SK-N-SH (cell line): ENCODE results near the gene IL6R. TPM values are rescaled to one million over a fixed set of nuclear protein-coding genes. Genes with fewer than 3 reads are reported as not detected.

Experiments used
- CTCF ChIA-PET: fragments of 300-600, 350-600 bp; formaldehyde crosslinking; extraction: SDS; loops from one replicate; lab custom pipeline; 2021; lab: Yijun Ruan, JAX
- POLR2A ChIA-PET: fragments of 350-600 bp; sonication (Branson Sonifier 250); formaldehyde crosslinking; extraction: SDS; loops from one replicate; lab custom pipeline; 2020; ENCODE audit warnings: antibody characterized with exemption, inconsistent platforms; lab: Yijun Ruan, JAX
- DNase-seq: peaks from one replicate; pipeline ENCODE4 v3.0.0; 2012
- H2AFZ ChIP-seq: fragments of 200-600 bp; sonication (generic); 2 replicates; pipeline ENCODE4 v1.8.1; 2016; ENCODE audit warnings: antibody characterized with exemption, mild to moderate bottlenecking, low read depth
- H3F3A ChIP-seq: fragments of 200-600 bp; sonication (generic); replicated peaks from 2 replicates; pipeline ENCODE3; 2016; ENCODE audit warnings: antibody characterized with exemption, mild to moderate bottlenecking; ENCODE audit not compliant: insufficient read depth
- H3K27ac ChIP-seq, 2 experiments: fragments of 200-500 bp in 1 of 2; fragments of 200-600 bp in 1 of 2; sonication (Bioruptor generic) in 1 of 2; sonication (generic), shearing (Covaris generic) in 1 of 2; 2 replicates each; pipeline versions ENCODE4 v1.5.1 to v1.6.1; 2014 to 2016; ENCODE audit warnings: low read depth in 2 of 2, inconsistent platforms in 1 of 2, low read length in 1 of 2, mild to moderate bottlenecking in 1 of 2, mixed read lengths in 1 of 2
- H3K27me3 ChIP-seq: fragments of 200-600 bp; sonication (generic), shearing (Covaris generic); 2 replicates; pipeline ENCODE4 v1.6.1; 2016; ENCODE audit warnings: mixed run types; ENCODE audit not compliant: insufficient read depth
- H3K36me3 ChIP-seq, 2 experiments: fragments of 200-500 bp in 1 of 2; fragments of 200-600 bp in 1 of 2; sonication (Bioruptor generic) in 1 of 2; sonication (generic) in 1 of 2; replicated peaks in 1 of 2; 2 replicates each; pipeline versions ENCODE3 to v1.5.1; 2014 to 2016; ENCODE audit warnings: low read length in 1 of 2, mild to moderate bottlenecking in 1 of 2; ENCODE audit not compliant: insufficient read depth in 2 of 2, control insufficient read depth in 1 of 2
- H3K4me1 ChIP-seq, 2 experiments: fragments of 200-500 bp in 1 of 2; fragments of 200-600 bp in 1 of 2; sonication (Bioruptor generic) in 1 of 2; sonication (generic), shearing (Covaris generic) in 1 of 2; 2 replicates each; pipeline versions ENCODE4 v1.5.1 to v1.6.1; 2014 to 2016; ENCODE audit warnings: low read depth in 1 of 2, low read length in 1 of 2, mixed run types in 1 of 2; ENCODE audit not compliant: insufficient read depth in 2 of 2, control insufficient read depth in 1 of 2
- H3K4me2 ChIP-seq: fragments of 200-600 bp; sonication (generic), shearing (Covaris generic); 2 replicates; pipeline ENCODE4 v1.6.1; 2017; ENCODE audit warnings: mixed run types
- H3K4me3 ChIP-seq, 2 experiments: fragments of 200-500 bp in 1 of 2; fragments of 200-600 bp in 1 of 2; sonication (Bioruptor generic) in 1 of 2; sonication (generic), shearing (Covaris generic) in 1 of 2; 2 replicates each; pipeline versions ENCODE4 v1.5.1 to v1.8.1; 2014 to 2016; ENCODE audit warnings: low read depth in 2 of 2, inconsistent platforms in 1 of 2, low read length in 1 of 2, mild to moderate bottlenecking in 1 of 2, mixed read lengths in 1 of 2, moderate library complexity in 1 of 2
- H3K79me2 ChIP-seq: fragments of 200-600 bp; sonication (generic); 2 replicates; pipeline ENCODE4 v1.8.1; 2017; ENCODE audit warnings: mild to moderate bottlenecking; ENCODE audit not compliant: insufficient read depth
- H3K9ac ChIP-seq: fragments of 200-600 bp; sonication (generic); 2 replicates; pipeline ENCODE4 v1.6.1; 2017; ENCODE audit warnings: mixed run types
- H3K9me2 ChIP-seq: fragments of 200-600 bp; sonication (generic); 2 replicates; pipeline ENCODE4 v1.6.1; 2017; ENCODE audit warnings: mixed run types
- H3K9me3 ChIP-seq: fragments of 200-600 bp; sonication (generic); 2 replicates; pipeline ENCODE4 v1.6.1; 2017; ENCODE audit warnings: mixed run types, mild to moderate bottlenecking, moderate library complexity
- H4K20me1 ChIP-seq: fragments of 200-600 bp; sonication (generic); 2 replicates; pipeline ENCODE4 v1.6.1; 2017; ENCODE audit warnings: mild to moderate bottlenecking, mixed run types; ENCODE audit not compliant: insufficient read depth
- CHD2 ChIP-seq: fragments of 150-350 bp; IDR thresholded peaks from 2 replicates; pipeline ENCODE4 v1.6.1; 2018; ENCODE audit warnings: low read length; ENCODE audit not compliant: partially characterized antibody
- ELF1 ChIP-seq: IDR thresholded peaks from 2 replicates; pipeline ENCODE4 v1.4.0; 2012
- EP300 ChIP-seq, 2 experiments: IDR thresholded peaks; 2 replicates each; pipeline versions ENCODE4 v1.4.0 to v1.6.1; 2012; ENCODE audit warnings: borderline replicate concordance in 1 of 2, low read depth in 1 of 2, low read length in 1 of 2
- FOSL2 ChIP-seq: IDR thresholded peaks from 2 replicates; pipeline ENCODE4 v1.4.0; 2012; ENCODE audit warnings: low read depth, mild to moderate bottlenecking, moderate library complexity, borderline replicate concordance
- GABPA ChIP-seq: IDR thresholded peaks from 2 replicates; pipeline ENCODE4 v1.4.0; 2012; ENCODE audit warnings: low read depth, mild to moderate bottlenecking
- GATA2 ChIP-seq: sonication (generic); formaldehyde crosslinking; IDR thresholded peaks from 2 replicates; pipeline ENCODE4 v1.5.0; 2020; ENCODE audit warnings: mild to moderate bottlenecking, missing genetic modification reagents
- MEF2A ChIP-seq: IDR thresholded peaks from 2 replicates; pipeline ENCODE4 v1.4.0; 2012; ENCODE audit warnings: low read depth, borderline replicate concordance
- RAD21 ChIP-seq: IDR thresholded peaks from 2 replicates; pipeline ENCODE4 v1.6.1; 2012; ENCODE audit warnings: mild to moderate bottlenecking, low read length
- TAF1 ChIP-seq: IDR thresholded peaks from 2 replicates; pipeline ENCODE4 v1.6.1; 2012; ENCODE audit warnings: low read depth, mild to moderate bottlenecking, low read length, moderate library complexity, borderline replicate concordance
- TCF12 ChIP-seq: IDR thresholded peaks from 2 replicates; pipeline ENCODE4 v1.4.0; 2012
- YY1 ChIP-seq: IDR thresholded peaks from 2 replicates; pipeline ENCODE4 v1.4.0; 2012; ENCODE audit warnings: low read depth, mild to moderate bottlenecking
- WGBS: methylation state at CpG from one replicate; pipeline ENCODE4 v1.1.6; 2017; ENCODE audit warnings: low lambda C conversion rate; 5-methylcytosine and 5-hydroxymethylcytosine counted together
- polyA plus RNA-seq, 3 experiments: library from polyadenylated mRNA; depleted of rRNA; stranded (reverse); fragments of >200 nt; gene quantifications; 2 replicates each; pipeline ENCODE4 v1.2.3, GENCODE V29; 2012
- TF ChIP-seq, protein P1 (sequence below): fragments of 200-600 bp; sonication (generic); IDR thresholded peaks from 2 replicates; pipeline ENCODE4 v1.6.1; 2017; ENCODE audit warnings: antibody characterized with exemption, mild to moderate bottlenecking, moderate library complexity
- TF ChIP-seq, protein P2 (sequence below): IDR thresholded peaks from 2 replicates; pipeline ENCODE4; 2012
- TF ChIP-seq, protein P3 (sequence below): fragments of 150-350 bp; IDR thresholded peaks from 2 replicates; pipeline ENCODE4 v1.6.1; 2017; ENCODE audit warnings: antibody characterized with exemption, low read length, low read depth, borderline replicate concordance

IL6R gene
- polyA plus RNA-seq, 1 of the 3 experiments (the other 2 are of a cell fraction): 2.8 TPM

DNA sequence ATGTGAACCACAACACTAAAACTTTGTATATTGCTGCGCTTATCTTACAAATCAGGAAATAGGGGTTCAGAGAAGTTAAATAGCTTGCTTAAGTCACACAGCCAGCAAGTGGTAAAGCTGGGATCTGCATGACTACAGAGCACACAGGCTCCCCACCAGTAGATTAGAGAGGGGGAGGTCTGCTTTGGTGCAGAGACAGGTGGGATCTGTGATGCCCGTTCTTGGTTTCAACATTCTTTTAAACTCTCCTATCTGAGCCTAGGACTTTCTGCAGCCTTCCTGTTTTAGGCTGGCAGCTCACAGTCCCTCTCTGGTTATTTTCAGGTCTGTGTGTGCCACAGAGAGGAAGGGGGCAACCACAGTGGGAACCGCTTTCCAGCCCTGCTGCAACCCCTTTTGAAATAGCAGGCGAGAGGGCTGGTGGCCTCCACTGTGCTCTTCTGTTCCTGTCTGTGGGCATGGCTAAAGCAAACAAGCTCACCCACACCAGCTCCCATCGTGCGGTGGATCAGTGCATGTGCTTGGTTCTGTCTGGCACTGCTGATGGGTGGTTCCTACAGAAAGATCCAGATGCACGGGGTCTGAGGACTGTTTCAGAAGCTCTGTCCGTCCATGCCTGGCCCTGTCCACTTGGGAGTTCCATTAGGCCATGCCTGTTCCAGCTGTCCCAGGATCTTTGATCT, 1.7 kb upstream of the IL6R start:
- peaks cover 4% of the 10 kb centered on the region for H3F3A ChIP-seq
- no peaks in the 10 kb centered on the region for H3K36me3 ChIP-seq
- no peak overlapping the region for H2AFZ ChIP-seq
- no peaks in the 10 kb centered on the region for H3K9me2 ChIP-seq
- H3K27ac ChIP-seq: no peak overlapping the region
- POLR2A ChIA-PET: no interaction called here
- no peak overlapping the region for H3K9ac ChIP-seq
- peaks cover 3 to 12% of the 10 kb centered on the region in 2 experiments; a peak in 2 of 4 replicates for H3K4me1 ChIP-seq
- H3K9me3 ChIP-seq: no peaks in the 10 kb centered on the region
- H3K79me2 ChIP-seq: no peaks in the 10 kb centered on the region; the same call in 1 of the 2 replicates
- no peaks in the 10 kb centered on the region for H4K20me1 ChIP-seq
- no peak overlapping the region for H3K4me2 ChIP-seq
- CTCF ChIA-PET: interaction anchor here (0.9 to 3.4 kb wide), 7 partner anchors 9 to 150 kb away, joined by 3 to 10 read pairs (median 3); no protein-coding TSS in a partner anchor
- no peak for DNase-seq
- H3K4me3 ChIP-seq: no peak overlapping the region
- WGBS: 82% methylated on average over 7 of the region's 8 CpGs
- TF ChIP-seq TAF1 (no peak), ELF1 (no peak), TCF12 (no peak), GATA2 (CRISPR knock-in tag) (no peak), MEF2A (no peak), EP300 (IDR thresholded peaks at IDR 0.05; ENCODE audit: borderline replicate concordance in 1 of 2, low read depth in 1 of 2, low read length in 1 of 2) (no peak), YY1 (no peak)
- TF ChIP-seq, protein P1, sequence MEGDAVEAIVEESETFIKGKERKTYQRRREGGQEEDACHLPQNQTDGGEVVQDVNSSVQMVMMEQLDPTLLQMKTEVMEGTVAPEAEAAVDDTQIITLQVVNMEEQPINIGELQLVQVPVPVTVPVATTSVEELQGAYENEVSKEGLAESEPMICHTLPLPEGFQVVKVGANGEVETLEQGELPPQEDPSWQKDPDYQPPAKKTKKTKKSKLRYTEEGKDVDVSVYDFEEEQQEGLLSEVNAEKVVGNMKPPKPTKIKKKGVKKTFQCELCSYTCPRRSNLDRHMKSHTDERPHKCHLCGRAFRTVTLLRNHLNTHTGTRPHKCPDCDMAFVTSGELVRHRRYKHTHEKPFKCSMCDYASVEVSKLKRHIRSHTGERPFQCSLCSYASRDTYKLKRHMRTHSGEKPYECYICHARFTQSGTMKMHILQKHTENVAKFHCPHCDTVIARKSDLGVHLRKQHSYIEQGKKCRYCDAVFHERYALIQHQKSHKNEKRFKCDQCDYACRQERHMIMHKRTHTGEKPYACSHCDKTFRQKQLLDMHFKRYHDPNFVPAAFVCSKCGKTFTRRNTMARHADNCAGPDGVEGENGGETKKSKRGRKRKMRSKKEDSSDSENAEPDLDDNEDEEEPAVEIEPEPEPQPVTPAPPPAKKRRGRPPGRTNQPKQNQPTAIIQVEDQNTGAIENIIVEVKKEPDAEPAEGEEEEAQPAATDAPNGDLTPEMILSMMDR: no peak
- no peaks in the 10 kb centered on the region for H3K27me3 ChIP-seq

DNA sequence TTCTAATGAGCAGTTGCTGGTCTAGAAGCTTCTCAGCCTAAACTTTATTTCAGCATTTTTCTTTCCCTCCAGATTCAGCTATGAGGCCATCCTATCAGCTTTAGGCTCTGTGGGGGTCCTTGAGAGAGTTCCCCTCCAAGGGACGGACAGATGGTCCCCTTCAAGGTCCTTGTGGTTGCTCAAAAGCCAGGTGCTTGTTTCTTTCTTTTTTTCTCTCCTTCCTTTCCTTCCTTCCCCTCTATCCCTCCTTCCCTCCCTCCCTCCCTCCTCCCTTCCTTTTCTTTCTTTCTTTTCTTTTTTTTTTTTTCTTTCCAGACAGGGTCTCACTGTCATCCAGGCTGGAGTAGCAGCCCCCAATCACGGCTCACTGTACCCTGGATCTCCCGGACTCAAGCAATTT, 1.2 kb upstream of the IL6R start:
- no peak overlapping the region for H3K4me3 ChIP-seq
- DNase-seq: no peak
- CTCF ChIA-PET: interaction anchor here (0.9 to 3.4 kb wide), 7 partner anchors 9 to 150 kb away, joined by 3 to 10 read pairs (median 3); no protein-coding TSS in a partner anchor
- no peaks in the 10 kb centered on the region for H3K9me2 ChIP-seq
- no peaks in the 10 kb centered on the region for H3K27me3 ChIP-seq
- H4K20me1 ChIP-seq: no peaks in the 10 kb centered on the region
- WGBS: 85% methylated on average over 3 of the region's 3 CpGs
- H3K4me2 ChIP-seq: no peak overlapping the region
- peaks cover 3 to 12% of the 10 kb centered on the region in 2 experiments; a peak in 2 of 4 replicates for H3K4me1 ChIP-seq
- no peak overlapping the region for H3K9ac ChIP-seq
- peaks cover 4% of the 10 kb centered on the region for H3F3A ChIP-seq
- no peaks in the 10 kb centered on the region; the same call in 1 of the 2 replicates for H3K79me2 ChIP-seq
- no peak overlapping the region for H2AFZ ChIP-seq
- POLR2A ChIA-PET: no interaction called here
- no peaks in the 10 kb centered on the region for H3K36me3 ChIP-seq
- H3K9me3 ChIP-seq: no peaks in the 10 kb centered on the region
- TF ChIP-seq, protein P2, sequence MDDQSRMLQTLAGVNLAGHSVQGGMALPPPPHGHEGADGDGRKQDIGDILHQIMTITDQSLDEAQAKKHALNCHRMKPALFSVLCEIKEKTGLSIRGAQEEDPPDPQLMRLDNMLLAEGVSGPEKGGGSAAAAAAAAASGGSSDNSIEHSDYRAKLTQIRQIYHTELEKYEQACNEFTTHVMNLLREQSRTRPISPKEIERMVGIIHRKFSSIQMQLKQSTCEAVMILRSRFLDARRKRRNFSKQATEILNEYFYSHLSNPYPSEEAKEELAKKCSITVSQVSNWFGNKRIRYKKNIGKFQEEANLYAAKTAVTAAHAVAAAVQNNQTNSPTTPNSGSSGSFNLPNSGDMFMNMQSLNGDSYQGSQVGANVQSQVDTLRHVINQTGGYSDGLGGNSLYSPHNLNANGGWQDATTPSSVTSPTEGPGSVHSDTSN: no peak
- no peak for TF ChIP-seq GABPA
- TF ChIP-seq, protein P1: no peak
- no peak for TF ChIP-seq RAD21
- no peak for TF ChIP-seq CHD2
- TF ChIP-seq, protein P3, sequence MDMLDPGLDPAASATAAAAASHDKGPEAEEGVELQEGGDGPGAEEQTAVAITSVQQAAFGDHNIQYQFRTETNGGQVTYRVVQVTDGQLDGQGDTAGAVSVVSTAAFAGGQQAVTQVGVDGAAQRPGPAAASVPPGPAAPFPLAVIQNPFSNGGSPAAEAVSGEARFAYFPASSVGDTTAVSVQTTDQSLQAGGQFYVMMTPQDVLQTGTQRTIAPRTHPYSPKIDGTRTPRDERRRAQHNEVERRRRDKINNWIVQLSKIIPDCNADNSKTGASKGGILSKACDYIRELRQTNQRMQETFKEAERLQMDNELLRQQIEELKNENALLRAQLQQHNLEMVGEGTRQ: no peak
- TF ChIP-seq EP300 (IDR thresholded peaks at IDR 0.05; ENCODE audit: borderline replicate concordance in 1 of 2, low read depth in 1 of 2, low read length in 1 of 2): no peak
- no peak for TF ChIP-seq FOSL2
- H3K27ac ChIP-seq: no peak overlapping the region
